HG03354 (cell line): ENCODE results near the gene ABHD8.
"Not testable (repeated sequence)": the region's sequence is repeated elsewhere in the genome, so short reads cannot be mapped to it uniquely, and the experiment has no call there.

ENCODE experiments used
- ATAC-seq: cut with Tn5 transposase; IDR thresholded peaks from one replicate; pipeline ENCODE4 v1.9.1; 2021; ENCODE audit warnings: mild to moderate bottlenecking; ENCODE audit not compliant: unreplicated experiment, poor library complexity, severe bottlenecking

ABHD8 gene

DNA sequence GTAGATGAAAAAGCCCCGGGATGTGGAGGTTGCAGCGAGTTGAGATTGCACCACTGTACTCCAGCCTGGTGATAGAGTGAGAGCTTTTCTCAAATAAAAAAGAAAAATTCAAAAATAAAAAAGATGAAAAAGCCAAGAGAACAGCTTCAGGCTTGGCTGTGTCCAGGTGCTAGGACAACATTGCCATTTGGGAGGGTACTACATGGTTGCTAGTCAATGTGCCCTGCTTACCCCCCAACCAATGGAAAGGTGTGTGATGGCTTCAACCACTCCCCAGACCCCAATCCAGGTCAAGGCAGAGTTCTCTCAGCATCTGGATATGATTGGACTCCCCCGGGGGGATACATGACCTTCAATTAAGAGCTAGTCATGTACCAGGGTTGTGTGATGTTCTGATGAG, 23.8 kb downstream of the ABHD8 start:
- no peak for ATAC-seq

- no peak for ATAC-seq
These were observed 27.6 kb downstream of the ABHD8 start for GRCh38 chr19:17275441-17276175.

DNA sequence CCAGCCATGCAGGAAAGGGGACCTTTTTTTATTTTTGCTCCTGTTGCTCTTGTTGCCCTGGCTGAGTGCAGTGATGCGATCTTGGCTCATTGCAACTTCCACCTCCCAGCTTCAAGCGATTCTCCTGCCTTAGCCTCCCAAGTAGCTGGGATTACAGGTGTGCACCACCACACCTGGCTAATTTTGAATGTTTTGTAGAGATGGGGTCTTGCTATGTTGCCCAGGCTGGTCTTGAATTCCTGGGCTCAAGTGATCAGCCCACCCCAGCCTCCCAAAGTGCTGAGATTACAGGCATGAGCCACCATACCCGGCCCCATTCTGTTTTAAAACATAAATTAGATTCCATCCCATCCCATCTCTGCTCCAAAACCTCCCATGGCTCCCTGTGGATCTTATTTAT, 28.3 kb downstream of the ABHD8 start:
- ATAC-seq = not testable (repeated sequence)

DNA sequence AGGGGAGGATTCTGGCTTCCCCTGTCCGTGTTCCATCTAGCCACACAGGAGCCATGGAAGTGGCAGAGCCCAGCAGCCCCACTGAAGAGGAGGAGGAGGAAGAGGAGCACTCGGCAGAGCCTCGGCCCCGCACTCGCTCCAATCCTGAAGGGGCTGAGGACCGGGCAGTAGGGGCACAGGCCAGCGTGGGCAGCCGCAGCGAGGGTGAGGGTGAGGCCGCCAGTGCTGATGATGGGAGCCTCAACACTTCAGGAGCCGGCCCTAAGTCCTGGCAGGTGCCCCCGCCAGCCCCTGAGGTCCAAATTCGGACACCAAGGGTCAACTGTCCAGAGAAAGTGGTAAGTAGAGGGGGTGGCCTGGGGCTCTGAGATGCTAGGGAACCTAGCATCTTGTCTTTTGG, 34.5 kb downstream of the ABHD8 start:
- ATAC-seq = no peak

DNA sequence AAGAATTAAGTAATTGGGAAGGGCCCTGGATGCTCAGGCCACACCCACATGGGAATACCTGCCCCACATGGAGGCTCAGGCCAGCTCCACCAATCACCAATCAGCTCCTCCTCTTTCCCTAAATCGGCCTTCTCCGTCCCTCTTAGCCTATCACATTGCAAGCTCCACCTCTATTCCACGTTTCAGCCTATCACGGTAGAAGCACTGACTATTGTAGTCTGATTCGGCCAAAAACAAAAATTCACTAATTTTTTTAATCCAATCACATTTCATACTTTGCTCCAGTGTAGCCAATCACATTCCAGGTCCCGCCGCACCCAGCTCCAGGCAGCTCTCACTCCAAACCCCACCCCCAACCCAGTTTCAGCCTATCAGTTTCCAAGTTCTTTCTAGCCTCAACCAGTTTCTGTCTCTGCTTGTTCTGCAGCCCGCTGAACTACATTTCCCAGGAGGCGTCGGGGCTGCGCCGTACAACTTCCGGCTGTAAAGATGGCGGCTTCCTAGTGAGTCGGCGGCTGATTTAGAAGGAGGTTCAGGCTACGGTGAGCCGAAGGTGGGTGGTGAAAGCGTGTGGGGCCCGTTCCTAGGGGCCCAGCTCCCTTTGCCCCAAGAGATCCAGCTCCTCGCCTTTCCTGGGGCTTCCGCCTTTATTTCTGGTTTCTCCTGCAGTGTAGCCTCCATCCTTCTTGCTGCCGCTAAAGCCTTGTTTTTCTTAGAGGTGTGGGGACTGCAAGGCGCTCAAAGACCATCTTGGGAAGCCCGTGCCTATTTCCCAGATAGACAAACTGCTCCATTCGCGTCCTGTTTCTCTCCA, 36.0 kb downstream of the ABHD8 start, which contains the start of gene BABAM1:
Gene BABAM1, plus strand, starts transcription at position 469 of the 814 bp plus-strand sequence. CDS start 1,364 bp downstream, outside the sequence.
- peak; percentile 88 for ATAC-seq

GRCh38 chr19:17266589-17266974, 36.6 kb downstream of the ABHD8 start:
- no peak for ATAC-seq

DNA sequence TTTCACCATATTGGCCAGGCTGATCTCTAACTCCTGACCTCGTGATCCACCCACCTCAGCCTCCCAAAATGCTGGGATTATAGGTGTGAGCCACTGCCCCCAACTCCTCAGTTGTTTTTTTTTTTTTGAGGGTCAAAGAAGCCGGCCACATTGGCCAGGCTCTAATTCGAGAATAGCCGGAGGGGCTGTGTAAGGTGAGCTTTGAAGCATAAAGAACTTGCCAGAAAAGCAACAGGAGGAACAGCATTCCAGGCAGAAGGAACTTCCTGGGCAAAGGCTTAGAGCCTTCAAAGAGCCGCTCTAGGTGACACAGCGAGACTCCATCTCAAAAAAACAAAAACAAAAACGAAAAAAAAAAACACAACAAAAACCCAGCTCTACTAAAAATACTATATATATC, 37.2 kb downstream of the ABHD8 start:
- ATAC-seq = no peak

GRCh38 chr19:17264641-17264979, 38.6 kb downstream of the ABHD8 start, which contains the start of gene USHBP1:
TSS of gene USHBP1 (minus strand) at chr19:17264745. CDS start at chr19:17264299, 446 bp downstream.
- no peak for ATAC-seq

DNA sequence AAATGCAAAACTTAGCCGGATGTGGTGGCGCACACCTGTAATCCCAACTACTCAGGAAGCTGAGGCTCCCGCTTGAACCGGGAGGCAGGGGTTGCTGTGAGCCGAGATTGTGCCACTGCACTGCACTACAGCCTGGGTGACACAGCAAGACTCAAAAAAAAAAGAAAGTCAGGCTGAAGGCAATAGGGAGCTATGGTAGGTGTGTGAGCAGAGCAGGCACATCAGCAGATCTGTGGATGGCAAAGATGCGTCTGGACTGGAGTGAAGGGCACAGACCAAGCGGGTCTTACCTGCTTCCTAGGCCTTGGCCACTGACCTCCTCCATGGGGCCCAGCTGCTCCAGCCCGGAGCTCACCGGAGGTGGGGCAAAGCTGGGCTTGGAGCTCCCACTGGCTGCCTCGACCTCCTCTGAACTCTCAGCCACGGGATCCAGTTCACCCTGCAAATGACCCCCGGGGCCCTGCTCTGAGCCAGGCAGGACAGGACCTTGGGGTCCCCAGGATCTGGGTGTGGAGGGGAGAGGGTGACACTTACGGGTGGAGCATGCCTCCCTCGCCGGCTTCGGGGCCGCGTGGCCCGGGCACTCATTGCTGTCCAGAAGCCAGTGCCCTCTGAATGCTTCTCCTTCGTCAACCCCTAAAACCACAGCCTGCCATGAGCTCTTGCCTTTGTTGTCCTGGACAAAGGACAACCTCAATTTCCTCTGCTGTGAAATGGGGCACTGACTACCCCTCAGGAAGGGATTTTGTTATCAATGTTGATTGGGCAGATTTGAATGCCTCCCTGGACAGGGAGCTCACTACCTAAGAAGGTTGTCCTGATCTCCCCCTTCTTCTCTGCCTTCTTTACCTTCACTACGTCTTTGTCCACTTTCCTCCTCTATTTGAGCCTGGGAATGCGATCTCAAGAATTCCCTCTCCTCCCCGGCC, 39.2 kb downstream of the ABHD8 start:
- no peak for ATAC-seq

- no peak for ATAC-seq
These were observed 40.7 kb downstream of the ABHD8 start for GRCh38 chr19:17262557-17262956.

DNA sequence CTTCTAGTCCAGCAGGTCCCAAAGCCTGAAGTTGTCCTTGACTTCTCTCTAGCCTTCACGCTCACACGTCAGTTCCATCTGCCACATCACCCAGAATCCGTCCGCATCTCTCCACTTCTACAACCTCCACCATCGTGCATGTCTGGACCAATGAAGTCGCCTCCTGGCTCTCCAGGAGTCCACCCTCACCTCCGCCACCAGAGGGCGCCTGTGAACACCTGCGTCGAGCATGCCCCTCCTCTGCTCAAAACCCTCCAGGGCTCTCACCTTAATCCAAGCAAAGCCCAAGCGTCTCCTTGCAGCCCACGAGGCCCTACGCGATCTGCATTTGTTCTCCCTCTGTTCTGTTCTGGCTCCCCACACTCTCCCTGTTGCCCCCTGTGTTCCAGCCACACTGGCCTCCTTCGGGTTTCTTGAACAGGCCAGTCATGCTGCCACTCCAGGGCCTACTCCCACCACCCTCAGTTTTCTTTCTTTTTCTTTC, 42.3 kb downstream of the ABHD8 start:
- ATAC-seq = peak; percentile 79

DNA sequence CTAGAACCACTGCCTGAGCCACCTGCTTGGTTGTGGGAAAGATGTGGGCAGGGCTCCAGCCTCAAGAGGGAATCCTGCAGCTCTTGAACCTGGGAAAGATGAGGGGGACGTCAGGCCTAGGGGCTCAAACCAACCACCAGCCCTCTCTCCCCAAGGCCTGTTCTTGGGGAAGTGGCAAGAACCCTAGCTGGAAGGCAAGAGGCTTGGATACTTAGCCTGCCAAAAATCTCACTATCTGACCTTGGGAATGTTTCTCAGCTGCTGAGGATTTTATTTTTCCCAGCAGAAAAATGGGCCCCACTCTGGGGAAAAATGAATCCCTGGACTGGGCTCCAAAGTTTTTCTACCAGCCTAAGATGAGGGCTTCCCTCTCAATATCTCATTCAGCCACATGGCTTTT, 43.3 kb downstream of the ABHD8 start:
- no peak for ATAC-seq

DNA sequence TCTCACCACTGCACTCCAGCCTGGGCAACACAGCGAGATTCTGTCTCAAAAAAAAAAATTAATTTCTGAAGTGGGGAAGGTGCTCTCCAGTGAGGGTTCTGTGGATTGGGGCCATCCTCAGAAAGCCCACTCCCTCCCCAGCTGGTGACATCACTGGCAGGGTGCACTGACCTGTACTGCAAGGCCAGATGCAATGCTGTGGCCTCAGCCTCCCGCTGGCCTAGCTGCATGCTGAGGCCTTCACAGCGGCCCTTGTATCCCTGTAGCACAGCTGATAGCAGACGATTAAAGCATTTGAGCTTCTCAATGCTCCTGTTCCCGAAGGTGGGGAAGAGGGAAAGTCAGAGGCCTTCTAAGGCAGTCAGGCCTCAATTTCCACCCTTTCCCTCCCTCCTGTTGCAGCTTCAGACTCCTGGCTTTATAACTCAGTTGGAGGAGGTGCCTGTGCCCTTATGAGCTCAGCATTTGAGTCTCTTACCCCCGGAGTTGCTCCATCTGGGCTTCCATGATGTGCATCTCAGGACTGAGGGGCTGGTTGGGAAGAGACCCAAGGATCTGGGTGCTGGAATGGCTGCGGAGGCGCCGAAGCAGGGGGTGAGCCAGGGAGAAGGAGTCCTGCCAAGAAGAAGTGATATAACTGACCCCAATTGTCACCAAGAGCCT, 44.0 kb downstream of the ABHD8 start:
- no peak for ATAC-seq

GRCh38 chr19:17256130-17256529, 47.1 kb downstream of the ABHD8 start:
- no peak for ATAC-seq

DNA sequence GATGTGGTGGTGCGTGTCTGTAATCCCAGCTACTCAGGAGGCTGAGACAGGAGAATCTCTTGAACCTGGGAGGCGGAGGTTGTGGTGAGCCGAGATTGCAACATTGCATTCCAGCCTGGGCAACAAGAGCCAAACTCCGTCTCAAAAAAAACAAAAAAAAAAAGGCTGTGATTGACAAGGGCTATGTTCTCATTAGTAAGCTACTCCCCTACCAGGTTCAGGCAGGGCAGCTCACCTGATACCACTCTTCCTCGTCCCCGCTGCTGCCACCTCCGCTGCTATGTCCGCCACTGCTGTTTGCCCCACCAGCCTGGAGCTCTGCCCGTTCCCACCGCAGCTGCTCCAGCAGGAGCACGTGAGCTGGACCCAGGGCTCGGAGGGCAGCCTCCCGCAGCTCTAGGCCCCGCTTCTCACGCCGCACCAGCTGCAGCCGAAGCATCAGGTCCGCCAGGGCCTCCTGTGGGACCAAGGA, 48.0 kb downstream of the ABHD8 start:
- ATAC-seq = no peak

DNA sequence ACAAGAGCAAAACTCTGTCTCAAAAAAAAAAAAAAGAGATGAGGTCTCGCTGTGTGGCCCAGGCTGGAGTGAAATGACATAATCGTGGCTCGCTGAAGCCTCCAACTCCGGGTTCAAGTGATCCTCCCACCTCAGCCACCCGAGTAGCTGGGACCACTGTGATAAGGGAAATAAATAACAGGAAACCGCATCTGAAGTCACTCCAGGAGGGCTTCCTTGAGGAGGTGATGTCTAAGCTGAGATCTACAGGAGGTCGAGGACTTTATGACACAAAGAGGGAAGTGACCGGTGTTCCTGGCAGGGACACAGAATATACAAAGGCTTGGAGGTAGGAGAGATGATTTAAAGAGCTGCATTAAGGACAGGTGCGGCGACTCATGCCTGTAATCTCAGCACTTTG, 48.6 kb downstream of the ABHD8 start:
- ATAC-seq = no peak

- no peak for ATAC-seq
These were observed 53.2 kb downstream of the ABHD8 start for GRCh38 chr19:17249887-17250548.

DNA sequence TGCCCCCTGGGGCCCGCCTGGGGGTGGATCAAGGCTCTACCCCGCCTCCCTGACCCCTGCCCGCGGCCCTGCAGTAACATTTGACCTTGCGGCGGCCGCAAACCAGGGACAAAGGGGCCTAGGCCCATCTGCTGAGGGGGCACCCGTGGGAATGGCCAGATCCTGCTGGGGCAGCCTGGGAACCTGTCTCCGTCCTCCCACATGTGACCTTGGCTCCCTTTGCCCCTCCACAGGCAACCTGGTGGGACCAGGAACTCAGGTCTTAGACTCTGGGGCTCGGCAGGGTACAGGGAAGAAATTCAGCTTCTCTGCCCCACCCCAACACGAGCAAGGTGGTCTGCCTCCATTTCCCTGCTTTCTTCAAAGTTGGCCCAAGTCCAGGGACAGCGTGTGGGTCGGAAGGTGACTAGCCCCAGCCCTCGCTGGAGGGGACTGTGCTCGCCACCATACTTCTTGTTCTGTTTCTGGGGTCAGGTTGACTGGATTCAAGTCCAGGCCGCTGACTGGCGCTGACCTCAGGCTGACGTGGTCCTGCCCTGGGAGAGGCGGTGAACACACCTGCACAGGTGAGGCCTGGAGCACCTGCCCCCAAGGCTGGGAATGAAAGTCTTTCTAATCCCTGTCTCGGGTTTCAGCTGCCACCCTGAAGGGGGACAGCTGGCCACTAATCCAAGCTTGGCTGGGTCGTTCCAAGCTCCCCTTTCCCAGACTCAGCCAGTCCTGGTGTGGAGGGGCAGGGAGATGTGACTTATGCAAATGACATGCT, 55.0 kb downstream of the ABHD8 start:
- no peak for ATAC-seq
